ENCODE measurements around the gene SYT8.

Gene SYT8

GRCh38 chr11:1852271-1852876 lies 17.6 kb downstream of the SYT8 start:
- Histone ChIP-seq H3K4me2 (ENCODE audit: low read length) (no peak overlapping the region), H3K23ac (ENCODE audit: low read length) (no peak overlapping the region), H4K91ac (ENCODE audit: low read depth, low read length) (no peak overlapping the region), H3K79me1 (ENCODE audit: low read length) (peaks cover 5% of the 10 kb centered on the region), H3K4ac (ENCODE audit: low read depth, low read length) (no peak overlapping the region), H3K36me3 (ENCODE audit: control insufficient read depth in 1 of 2, insufficient read depth in 2 of 2, low read length in 2 of 2) (no peaks in the 10 kb centered on the region), H3K18ac (ENCODE audit: low read length) (no peak overlapping the region), H2AFZ (ENCODE audit: insufficient read depth, low read length, poor library complexity) (no peak overlapping the region), H4K8ac (ENCODE audit: low read depth, low read length) (no peak overlapping the region), H3K27ac (ENCODE audit: low read depth, low read length) (no peak overlapping the region), H3K4me3 (ENCODE audit: low read depth, low read length) (no peak overlapping the region), H3K9me3 (ENCODE audit: insufficient read depth, low read depth, low read length) (no peaks in the 10 kb centered on the region), H2AK5ac (ENCODE audit: low read length) (no peak overlapping the region), H2BK120ac (ENCODE audit: insufficient read depth, low read length, poor library complexity) (no peak overlapping the region), H3K4me1 (ENCODE audit: control insufficient read depth in 1 of 2, insufficient read depth in 2 of 2, low read length in 2 of 2) (peaks cover 7 to 10% of the 10 kb centered on the region in 2 experiments), H3K14ac (ENCODE audit: low read length) (no peak overlapping the region), H2BK5ac (ENCODE audit: low read depth, low read length, poor library complexity) (no peak overlapping the region), H4K12ac (ENCODE audit: low read depth, low read length) (no peak overlapping the region), H3K9ac (ENCODE audit: low read length) (no peak overlapping the region), H3K27me3 (ENCODE audit: insufficient read depth, low read length) (no peaks in the 10 kb centered on the region), H2BK12ac (ENCODE audit: low read length) (no peak overlapping the region), H3K79me2 (ENCODE audit: control insufficient read depth, insufficient read depth, low read length, poor library complexity) (no peaks in the 10 kb centered on the region)
- WGBS (ENCODE audit: extremely low coverage, insufficient coverage, insufficient read length): no CpG with 5 or more reads among the region's 25 CpGs
- no peak for DNase-seq

GRCh38 chr11:1852877-1853276 lies 18.1 kb downstream of the SYT8 start, which contains the start of gene LSP1:
LSP1 (plus strand) TSS chr11:1853084; CDS start chr11:1853145, 61 bp downstream.
- H3K18ac ChIP-seq (ENCODE audit: low read length): no peak within 1 kb of the TSS
- no peaks in the 10 kb centered on the region for H3K36me3 ChIP-seq (ENCODE audit: control insufficient read depth in 1 of 2, insufficient read depth in 2 of 2, low read length in 2 of 2)
- no peak within 1 kb of the TSS for H4K12ac ChIP-seq (ENCODE audit: low read depth, low read length)
- no peak for DNase-seq
- peaks cover 7 to 10% of the 10 kb centered on the region in 2 experiments for H3K4me1 ChIP-seq (ENCODE audit: control insufficient read depth in 1 of 2, insufficient read depth in 2 of 2, low read length in 2 of 2)
- no peak within 1 kb of the TSS for H3K4me3 ChIP-seq (ENCODE audit: low read depth, low read length)
- no peak within 1 kb of the TSS for H3K14ac ChIP-seq (ENCODE audit: low read length)
- H4K8ac ChIP-seq (ENCODE audit: low read depth, low read length): no peak within 1 kb of the TSS
- H2AK5ac ChIP-seq (ENCODE audit: low read length): no peak within 1 kb of the TSS
- H3K4ac ChIP-seq (ENCODE audit: low read depth, low read length): no peak within 1 kb of the TSS
- no peaks in the 10 kb centered on the region for H3K9me3 ChIP-seq (ENCODE audit: insufficient read depth, low read depth, low read length)
- H3K4me2 ChIP-seq (ENCODE audit: low read length): no peak within 1 kb of the TSS
- no peak within 1 kb of the TSS for H2AFZ ChIP-seq (ENCODE audit: insufficient read depth, low read length, poor library complexity)
- H3K23ac ChIP-seq (ENCODE audit: low read length): no peak within 1 kb of the TSS
- no peak within 1 kb of the TSS for H4K91ac ChIP-seq (ENCODE audit: low read depth, low read length)
- no peak within 1 kb of the TSS for H2BK5ac ChIP-seq (ENCODE audit: low read depth, low read length, poor library complexity)
- H3K79me1 ChIP-seq (ENCODE audit: low read length): peaks cover 5% of the 10 kb centered on the region
- H3K9ac ChIP-seq (ENCODE audit: low read length): no peak within 1 kb of the TSS
- H2BK12ac ChIP-seq (ENCODE audit: low read length): no peak within 1 kb of the TSS
- no CpG with 5 or more reads among the region's 18 CpGs for WGBS (ENCODE audit: extremely low coverage, insufficient coverage, insufficient read length)
- no peak within 1 kb of the TSS for H3K27ac ChIP-seq (ENCODE audit: low read depth, low read length)
- no peaks in the 10 kb centered on the region for H3K79me2 ChIP-seq (ENCODE audit: control insufficient read depth, insufficient read depth, low read length, poor library complexity)
- H2BK120ac ChIP-seq (ENCODE audit: insufficient read depth, low read length, poor library complexity): no peak within 1 kb of the TSS
- no peaks in the 10 kb centered on the region for H3K27me3 ChIP-seq (ENCODE audit: insufficient read depth, low read length)

GRCh38 chr11:1853376-1854131 lies 18.8 kb downstream of the SYT8 start:
- WGBS (ENCODE audit: extremely low coverage, insufficient coverage, insufficient read length): no CpG with 5 or more reads among the region's 19 CpGs
- no peak overlapping the region for H3K14ac ChIP-seq (ENCODE audit: low read length)
- no peak overlapping the region for H4K8ac ChIP-seq (ENCODE audit: low read depth, low read length)
- no peak overlapping the region for H2BK12ac ChIP-seq (ENCODE audit: low read length)
- no peak overlapping the region for H3K23ac ChIP-seq (ENCODE audit: low read length)
- no peak overlapping the region for H2BK120ac ChIP-seq (ENCODE audit: insufficient read depth, low read length, poor library complexity)
- H3K4ac ChIP-seq (ENCODE audit: low read depth, low read length): no peak overlapping the region
- no peak overlapping the region for H3K27ac ChIP-seq (ENCODE audit: low read depth, low read length)
- no peak overlapping the region for H2AK5ac ChIP-seq (ENCODE audit: low read length)
- H3K79me2 ChIP-seq (ENCODE audit: control insufficient read depth, insufficient read depth, low read length, poor library complexity): no peaks in the 10 kb centered on the region
- H2AFZ ChIP-seq (ENCODE audit: insufficient read depth, low read length, poor library complexity): no peak overlapping the region
- H3K4me2 ChIP-seq (ENCODE audit: low read length): no peak overlapping the region
- H3K4me3 ChIP-seq (ENCODE audit: low read depth, low read length): no peak overlapping the region
- H3K79me1 ChIP-seq (ENCODE audit: low read length): peaks cover 5% of the 10 kb centered on the region
- no peak overlapping the region for H2BK5ac ChIP-seq (ENCODE audit: low read depth, low read length, poor library complexity)
- H3K9me3 ChIP-seq (ENCODE audit: insufficient read depth, low read depth, low read length): no peaks in the 10 kb centered on the region
- H4K91ac ChIP-seq (ENCODE audit: low read depth, low read length): no peak overlapping the region
- no peak overlapping the region for H4K12ac ChIP-seq (ENCODE audit: low read depth, low read length)
- no peak overlapping the region for H3K18ac ChIP-seq (ENCODE audit: low read length)
- H3K36me3 ChIP-seq (ENCODE audit: control insufficient read depth in 1 of 2, insufficient read depth in 2 of 2, low read length in 2 of 2): no peaks in the 10 kb centered on the region
- no peak for DNase-seq
- peaks cover 7 to 10% of the 10 kb centered on the region in 2 experiments for H3K4me1 ChIP-seq (ENCODE audit: control insufficient read depth in 1 of 2, insufficient read depth in 2 of 2, low read length in 2 of 2)
- no peak overlapping the region for H3K9ac ChIP-seq (ENCODE audit: low read length)
- no peaks in the 10 kb centered on the region for H3K27me3 ChIP-seq (ENCODE audit: insufficient read depth, low read length)

- no CpG with 5 or more reads among the region's 27 CpGs for WGBS (ENCODE audit: extremely low coverage, insufficient coverage, insufficient read length)
Measured at GRCh38 chr11:1854132-1854948, 19.6 kb downstream of the SYT8 start.

More at GRCh38 chr11:1854132-1854948, 19.6 kb downstream of the SYT8 start:
- H4K91ac ChIP-seq (ENCODE audit: low read depth, low read length): no peak overlapping the region
- H3K27ac ChIP-seq (ENCODE audit: low read depth, low read length): no peak overlapping the region
- H3K79me2 ChIP-seq (ENCODE audit: control insufficient read depth, insufficient read depth, low read length, poor library complexity): no peaks in the 10 kb centered on the region
- no peak overlapping the region for H3K9ac ChIP-seq (ENCODE audit: low read length)
- no peak for DNase-seq
- peaks cover 5% of the 10 kb centered on the region for H3K79me1 ChIP-seq (ENCODE audit: low read length)
- no peak overlapping the region for H2BK12ac ChIP-seq (ENCODE audit: low read length)
- H3K4ac ChIP-seq (ENCODE audit: low read depth, low read length): no peak overlapping the region
- H4K8ac ChIP-seq (ENCODE audit: low read depth, low read length): no peak overlapping the region
- no peak overlapping the region for H2BK5ac ChIP-seq (ENCODE audit: low read depth, low read length, poor library complexity)
- no peak overlapping the region for H2AK5ac ChIP-seq (ENCODE audit: low read length)
- H4K12ac ChIP-seq (ENCODE audit: low read depth, low read length): no peak overlapping the region
- no peak overlapping the region for H2AFZ ChIP-seq (ENCODE audit: insufficient read depth, low read length, poor library complexity)
- H3K23ac ChIP-seq (ENCODE audit: low read length): no peak overlapping the region
- no peaks in the 10 kb centered on the region for H3K9me3 ChIP-seq (ENCODE audit: insufficient read depth, low read depth, low read length)
- H3K36me3 ChIP-seq (ENCODE audit: control insufficient read depth in 1 of 2, insufficient read depth in 2 of 2, low read length in 2 of 2): no peaks in the 10 kb centered on the region
- H3K14ac ChIP-seq (ENCODE audit: low read length): no peak overlapping the region
- H3K18ac ChIP-seq (ENCODE audit: low read length): no peak overlapping the region
- H3K4me2 ChIP-seq (ENCODE audit: low read length): no peak overlapping the region
- no peaks in the 10 kb centered on the region for H3K27me3 ChIP-seq (ENCODE audit: insufficient read depth, low read length)
- no peak overlapping the region for H3K4me3 ChIP-seq (ENCODE audit: low read depth, low read length)
- no peak overlapping the region for H2BK120ac ChIP-seq (ENCODE audit: insufficient read depth, low read length, poor library complexity)
- H3K4me1 ChIP-seq (ENCODE audit: control insufficient read depth in 1 of 2, insufficient read depth in 2 of 2, low read length in 2 of 2): peaks cover 7 to 10% of the 10 kb centered on the region in 2 experiments
